Measurements from ENCODE around the gene GM2A.

GM2A gene

DNA sequence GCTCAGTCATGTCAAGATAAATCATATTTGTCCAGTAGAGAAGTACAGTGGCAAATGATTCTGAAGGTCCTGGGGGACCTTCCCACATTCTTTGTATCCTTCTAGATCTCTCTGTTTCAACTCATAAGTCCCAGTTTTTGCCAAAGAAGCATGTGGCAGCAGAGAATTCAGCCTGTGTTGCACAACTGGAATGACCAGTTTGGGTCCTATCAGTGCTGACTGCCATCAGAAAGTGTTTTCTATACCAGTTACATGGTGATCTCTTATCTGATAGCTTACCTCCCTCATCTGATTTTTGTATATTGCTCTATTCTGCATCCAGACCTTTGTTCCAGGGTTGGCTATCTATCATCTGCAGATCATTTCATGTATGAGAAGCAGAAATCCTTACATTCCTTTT, 21.7 kb downstream of the GM2A start:
- H3K4me3 ChIP-seq (ENCODE audit: low read depth, low read length), result no peak overlapping the region
- TF ChIP-seq, protein P1, sequence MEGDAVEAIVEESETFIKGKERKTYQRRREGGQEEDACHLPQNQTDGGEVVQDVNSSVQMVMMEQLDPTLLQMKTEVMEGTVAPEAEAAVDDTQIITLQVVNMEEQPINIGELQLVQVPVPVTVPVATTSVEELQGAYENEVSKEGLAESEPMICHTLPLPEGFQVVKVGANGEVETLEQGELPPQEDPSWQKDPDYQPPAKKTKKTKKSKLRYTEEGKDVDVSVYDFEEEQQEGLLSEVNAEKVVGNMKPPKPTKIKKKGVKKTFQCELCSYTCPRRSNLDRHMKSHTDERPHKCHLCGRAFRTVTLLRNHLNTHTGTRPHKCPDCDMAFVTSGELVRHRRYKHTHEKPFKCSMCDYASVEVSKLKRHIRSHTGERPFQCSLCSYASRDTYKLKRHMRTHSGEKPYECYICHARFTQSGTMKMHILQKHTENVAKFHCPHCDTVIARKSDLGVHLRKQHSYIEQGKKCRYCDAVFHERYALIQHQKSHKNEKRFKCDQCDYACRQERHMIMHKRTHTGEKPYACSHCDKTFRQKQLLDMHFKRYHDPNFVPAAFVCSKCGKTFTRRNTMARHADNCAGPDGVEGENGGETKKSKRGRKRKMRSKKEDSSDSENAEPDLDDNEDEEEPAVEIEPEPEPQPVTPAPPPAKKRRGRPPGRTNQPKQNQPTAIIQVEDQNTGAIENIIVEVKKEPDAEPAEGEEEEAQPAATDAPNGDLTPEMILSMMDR (IDR thresholded peaks at IDR 0.05; ENCODE audit: borderline replicate concordance, insufficient read depth, low read depth, low read length), result no peak

DNA sequence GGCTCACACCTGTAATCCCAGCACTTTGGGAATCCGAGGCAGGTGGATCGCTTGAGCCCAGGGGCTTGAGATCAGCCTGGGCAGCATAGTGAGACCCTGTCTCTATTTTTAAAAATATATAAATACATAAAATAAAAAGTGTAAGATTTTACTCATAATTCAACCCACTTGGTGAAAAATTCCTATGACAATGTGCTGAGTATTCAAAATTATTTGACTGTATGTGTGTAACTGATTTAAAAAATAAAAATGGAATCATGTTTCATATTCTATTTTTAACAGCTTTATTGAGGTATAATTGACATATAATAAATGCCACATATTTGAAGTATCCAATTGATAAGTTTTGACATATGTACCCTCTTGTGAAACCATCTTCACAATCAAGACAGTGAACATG, 22.8 kb downstream of the GM2A start:
- TF ChIP-seq, protein P1 (IDR thresholded peaks at IDR 0.05; ENCODE audit: borderline replicate concordance, insufficient read depth, low read depth, low read length), result no peak

DNA sequence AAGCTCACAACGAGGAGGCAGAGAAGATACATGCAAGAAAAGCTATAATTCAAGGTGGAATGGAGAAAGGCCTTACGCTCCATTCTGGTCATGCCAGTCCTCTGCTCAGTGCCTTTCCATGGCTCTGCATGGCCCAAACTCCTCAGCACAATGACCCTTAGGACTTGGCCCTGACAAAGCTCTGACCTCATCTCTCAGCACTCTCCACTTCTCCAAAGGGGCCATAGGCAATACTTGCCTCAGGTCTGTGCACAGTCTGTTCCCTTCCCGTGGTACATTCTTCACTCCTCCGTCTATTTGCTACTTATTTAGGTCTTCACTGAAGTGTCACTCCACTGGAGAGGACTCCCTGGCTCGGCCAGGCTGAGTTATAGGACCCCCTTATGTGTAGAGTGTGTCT, 25.9 kb downstream of the GM2A start:
- H3K4me3 ChIP-seq (ENCODE audit: low read depth, low read length), result no peak overlapping the region
- TF ChIP-seq, protein P1 (IDR thresholded peaks at IDR 0.05; ENCODE audit: borderline replicate concordance, insufficient read depth, low read depth, low read length), result no peak

More for the DNA sequence above, 22.8 kb downstream of the GM2A start:
- no peak overlapping the region for H3K4me3 ChIP-seq (ENCODE audit: low read depth, low read length)

DNA sequence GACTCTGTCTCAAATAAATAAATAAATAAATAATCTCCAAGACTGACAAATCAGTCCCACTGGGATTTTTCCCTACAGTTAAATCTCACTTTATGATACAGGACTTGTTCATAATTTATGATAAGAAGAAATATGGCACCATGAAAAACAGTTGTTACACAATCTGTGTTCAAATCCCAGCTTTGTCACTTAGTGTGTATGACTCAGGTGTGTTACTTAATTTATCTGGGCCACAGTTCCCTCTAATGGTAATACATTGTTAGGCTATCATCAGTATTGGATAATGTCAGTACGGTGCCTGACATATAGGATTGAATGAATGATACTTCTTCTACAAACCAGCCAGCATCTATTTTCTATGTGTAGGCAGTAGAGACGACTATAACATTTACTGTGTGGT, 27.5 kb downstream of the GM2A start:
- H3K4me3 ChIP-seq (ENCODE audit: low read depth, low read length), result no peak overlapping the region
- TF ChIP-seq, protein P1 (IDR thresholded peaks at IDR 0.05; ENCODE audit: borderline replicate concordance, insufficient read depth, low read depth, low read length), result no peak

DNA sequence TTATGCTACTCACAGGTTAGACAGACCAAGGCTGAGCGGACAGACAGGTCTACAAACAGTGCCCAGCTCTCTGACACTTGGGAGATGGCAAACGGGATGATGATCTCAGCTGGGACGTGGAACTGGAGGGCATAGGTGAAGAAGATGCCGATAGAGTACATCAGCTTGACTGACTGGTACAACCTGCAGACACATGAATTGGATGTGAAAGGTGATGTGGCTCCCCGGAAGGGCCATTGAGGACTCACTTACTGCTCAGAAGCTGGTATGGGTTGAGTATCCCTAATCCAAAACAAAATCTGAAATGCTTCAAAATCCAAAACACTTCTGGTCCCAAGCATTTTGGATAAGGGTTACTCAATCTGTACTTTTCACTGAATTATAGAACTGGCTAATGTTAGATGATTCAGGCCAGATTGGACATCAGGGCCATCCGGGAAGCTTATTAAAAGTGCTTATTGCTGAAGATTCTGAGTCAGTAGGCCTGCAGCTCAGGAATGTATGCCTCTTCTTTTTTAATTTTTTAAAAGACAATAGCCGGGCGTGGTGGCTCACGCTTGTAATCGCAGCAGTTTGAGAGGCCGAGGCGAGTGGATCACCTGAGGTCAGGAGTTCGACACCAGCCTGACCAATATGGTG, 28.1 kb downstream of the GM2A start:
- H3K4me3 ChIP-seq (ENCODE audit: low read depth, low read length), result no peak overlapping the region
- TF ChIP-seq, protein P1 (IDR thresholded peaks at IDR 0.05; ENCODE audit: borderline replicate concordance, insufficient read depth, low read depth, low read length), result no peak

DNA sequence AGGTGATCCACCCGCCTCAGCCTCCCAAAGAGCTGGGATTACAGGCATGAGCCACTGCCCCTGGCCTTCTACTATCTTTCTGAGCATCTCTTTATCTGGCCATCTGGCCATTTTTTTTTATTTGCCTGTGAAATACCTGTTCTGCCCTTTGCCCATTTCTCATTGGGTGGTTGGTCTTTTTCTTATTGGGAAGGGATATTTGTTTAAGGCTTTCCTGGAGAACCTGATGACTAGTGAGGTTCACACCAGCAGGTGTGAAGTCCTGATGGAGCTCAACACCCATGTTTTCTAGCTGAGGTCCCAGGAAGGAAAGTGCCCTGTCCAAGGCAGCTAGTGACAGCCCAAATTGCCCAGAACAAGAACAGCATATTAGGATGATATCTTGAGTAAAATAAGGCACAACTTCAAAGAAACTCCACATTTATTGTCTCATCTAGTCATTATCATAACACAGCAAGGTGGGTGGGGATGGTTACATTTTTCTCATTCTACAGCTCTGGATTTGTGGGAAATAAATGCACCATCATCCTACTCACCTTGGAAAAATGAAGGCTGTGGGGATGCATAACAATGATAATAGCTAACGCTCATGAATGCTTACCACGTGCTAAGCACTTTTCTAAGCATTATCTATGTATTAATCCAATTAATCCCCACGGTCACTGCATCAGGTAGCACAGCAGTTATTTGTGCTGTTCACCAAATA, 30.3 kb downstream of the GM2A start:
- TF ChIP-seq, protein P1 (IDR thresholded peaks at IDR 0.05; ENCODE audit: borderline replicate concordance, insufficient read depth, low read depth, low read length), result no peak

More for the DNA sequence above, 30.3 kb downstream of the GM2A start:
- H3K4me3 ChIP-seq (ENCODE audit: low read depth, low read length), result no peak overlapping the region

Data from GM12875 (cell line).